ENCODE measurements around the gene MAN2B2.

Gene MAN2B2

GRCh38 chr4:6574747-6575502, at the start of gene MAN2B2:
Gene MAN2B2, plus strand, starts transcription at chr4:6575189. Its CDS starts 22 bp downstream, at chr4:6575211.
- peak; percentile 80 for DNase-seq (ENCODE audit: low spot score)

DNA sequence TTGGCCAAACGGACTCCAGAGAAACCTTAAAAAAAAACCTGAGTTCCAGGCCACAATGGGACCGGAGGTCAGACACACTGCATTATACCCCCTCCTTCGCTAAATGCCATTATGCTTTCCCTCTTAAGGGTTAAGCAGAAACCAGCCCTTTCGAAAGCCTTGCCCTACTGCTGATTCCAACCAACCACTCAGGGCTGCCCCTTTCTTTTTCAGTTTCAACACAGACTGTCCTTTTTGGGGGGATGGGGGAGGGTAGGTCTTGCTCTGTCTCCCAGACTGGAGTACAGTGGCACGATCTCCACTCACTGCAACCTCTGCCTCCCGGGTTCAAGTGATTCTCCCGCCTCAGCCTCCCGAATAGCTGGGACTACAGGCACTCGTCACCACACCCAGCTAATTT, 49.5 kb upstream of the MAN2B2 start:
- DNase-seq (ENCODE audit: low spot score) = no peak

GRCh38 chr4:6526156-6526555, 48.8 kb upstream of the MAN2B2 start:
- DNase-seq (ENCODE audit: low spot score) = no peak

GRCh38 chr4:6526671-6527091, 48.3 kb upstream of the MAN2B2 start:
- DNase-seq (ENCODE audit: low spot score) = peak; percentile 28

DNA sequence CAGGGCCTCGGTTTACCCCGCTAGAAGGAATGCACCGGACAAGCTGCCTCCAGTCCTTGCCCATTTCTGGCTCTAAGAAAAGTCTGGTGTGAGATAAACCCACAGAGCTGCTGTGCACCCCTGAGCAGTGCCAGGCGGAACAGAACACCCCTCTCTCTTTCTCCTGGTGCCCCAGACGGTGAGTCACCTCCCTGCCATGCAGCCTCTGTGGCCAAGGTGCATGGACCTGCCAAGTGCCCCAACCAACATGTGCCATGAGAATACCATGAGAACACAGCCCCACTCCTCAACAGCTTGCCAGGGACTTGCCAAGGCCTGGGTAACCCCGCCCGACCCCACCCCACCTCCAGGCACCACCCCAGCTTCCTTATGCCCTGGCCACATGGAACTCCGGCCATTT, 47.7 kb upstream of the MAN2B2 start:
- no peak for DNase-seq (ENCODE audit: low spot score)

DNA sequence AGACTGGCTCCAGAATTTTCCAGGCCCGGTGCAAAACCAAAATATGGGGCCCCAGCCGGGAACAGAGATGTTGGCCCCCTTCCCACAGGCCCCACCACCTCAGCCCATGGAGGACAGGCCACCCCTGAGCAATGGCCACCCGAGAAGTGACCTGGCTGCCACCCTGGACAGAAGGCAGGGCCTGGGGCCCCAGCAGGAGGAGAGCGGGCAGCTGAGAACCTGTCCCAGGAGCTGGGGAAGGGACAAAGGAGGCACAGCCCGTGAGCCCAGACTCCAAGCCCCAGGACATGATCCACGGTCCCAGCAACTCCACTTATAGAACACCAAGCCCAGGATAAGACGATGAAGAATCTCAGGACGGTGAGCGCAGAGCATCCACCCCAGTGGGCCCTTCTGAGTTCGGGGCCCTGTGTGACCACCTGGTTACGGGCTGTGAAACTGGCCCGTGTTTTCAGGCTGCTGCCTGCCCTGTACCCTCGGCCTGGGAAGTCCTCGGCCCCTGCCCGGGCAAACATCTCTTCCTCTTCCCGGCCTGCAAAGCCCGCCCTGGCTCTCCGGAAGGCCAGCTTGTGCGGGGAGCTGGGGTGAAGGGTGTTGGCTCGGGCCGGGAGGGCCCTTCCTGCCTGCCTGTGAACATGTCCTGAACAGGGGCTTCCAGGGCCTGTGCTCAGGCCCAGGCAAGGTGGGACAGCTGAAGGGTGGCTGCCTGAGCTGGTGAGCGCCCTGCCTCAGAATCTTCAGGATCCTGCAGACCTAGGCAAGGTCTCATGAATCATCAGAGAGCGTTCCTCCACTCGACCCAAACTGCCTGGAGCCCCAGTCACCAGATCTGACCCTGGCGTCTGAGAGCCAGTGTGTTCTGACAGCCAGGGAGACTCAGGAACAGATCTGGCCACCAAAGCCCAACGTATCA, 47.0 kb upstream of the MAN2B2 start:
- no peak for DNase-seq (ENCODE audit: low spot score)

DNA sequence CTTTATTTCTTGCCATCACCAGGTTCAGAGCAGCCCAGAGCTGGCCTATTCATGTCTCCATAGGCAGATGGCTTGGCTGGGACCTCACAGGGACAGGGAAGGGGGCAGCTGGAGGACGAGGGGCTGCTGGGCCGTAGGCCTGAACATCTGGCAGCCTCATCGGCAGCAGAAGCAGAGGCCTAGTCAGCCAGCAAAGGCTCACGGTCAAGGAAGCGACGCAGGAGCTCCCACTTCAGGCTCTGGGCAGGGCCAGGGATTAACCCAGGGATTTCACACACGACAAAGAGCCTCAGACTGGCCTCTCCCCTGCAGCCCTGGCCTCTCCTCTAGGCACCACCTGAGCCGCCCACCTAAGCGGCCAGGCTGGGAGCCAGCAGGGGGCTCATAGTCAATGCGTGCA, 46.0 kb upstream of the MAN2B2 start:
- DNase-seq (ENCODE audit: low spot score) = no peak

- no peak for DNase-seq (ENCODE audit: low spot score)
Observed at GRCh38 chr4:6530301-6530700, 44.7 kb upstream of the MAN2B2 start.

- no peak for DNase-seq (ENCODE audit: low spot score)
Observed at GRCh38 chr4:6530964-6531363, 44.0 kb upstream of the MAN2B2 start.

DNA sequence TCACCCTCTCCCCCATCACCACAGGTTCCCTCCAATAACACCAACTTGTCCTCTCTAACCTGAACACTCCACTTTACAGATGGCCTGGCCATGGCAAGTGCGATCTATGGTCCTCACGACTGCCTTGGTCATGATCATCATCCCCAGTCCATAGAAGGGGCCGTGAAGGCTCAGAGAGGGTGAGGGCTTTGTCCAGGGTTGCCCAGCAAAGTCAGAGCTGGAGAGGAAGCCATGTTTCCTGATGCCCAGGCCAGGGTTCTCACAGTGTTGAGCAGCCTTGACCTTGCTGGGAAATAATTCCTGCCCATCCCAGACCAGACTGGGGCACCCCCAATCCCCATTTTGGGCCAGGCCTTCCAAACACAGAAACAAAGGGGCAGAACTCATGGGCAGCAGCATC, 42.9 kb upstream of the MAN2B2 start:
- no peak for DNase-seq (ENCODE audit: low spot score)

GRCh38 chr4:6532658-6533057, 42.3 kb upstream of the MAN2B2 start:
- no peak for DNase-seq (ENCODE audit: low spot score)

GRCh38 chr4:6534050-6534449, 40.9 kb upstream of the MAN2B2 start:
- no peak for DNase-seq (ENCODE audit: low spot score)

DNA sequence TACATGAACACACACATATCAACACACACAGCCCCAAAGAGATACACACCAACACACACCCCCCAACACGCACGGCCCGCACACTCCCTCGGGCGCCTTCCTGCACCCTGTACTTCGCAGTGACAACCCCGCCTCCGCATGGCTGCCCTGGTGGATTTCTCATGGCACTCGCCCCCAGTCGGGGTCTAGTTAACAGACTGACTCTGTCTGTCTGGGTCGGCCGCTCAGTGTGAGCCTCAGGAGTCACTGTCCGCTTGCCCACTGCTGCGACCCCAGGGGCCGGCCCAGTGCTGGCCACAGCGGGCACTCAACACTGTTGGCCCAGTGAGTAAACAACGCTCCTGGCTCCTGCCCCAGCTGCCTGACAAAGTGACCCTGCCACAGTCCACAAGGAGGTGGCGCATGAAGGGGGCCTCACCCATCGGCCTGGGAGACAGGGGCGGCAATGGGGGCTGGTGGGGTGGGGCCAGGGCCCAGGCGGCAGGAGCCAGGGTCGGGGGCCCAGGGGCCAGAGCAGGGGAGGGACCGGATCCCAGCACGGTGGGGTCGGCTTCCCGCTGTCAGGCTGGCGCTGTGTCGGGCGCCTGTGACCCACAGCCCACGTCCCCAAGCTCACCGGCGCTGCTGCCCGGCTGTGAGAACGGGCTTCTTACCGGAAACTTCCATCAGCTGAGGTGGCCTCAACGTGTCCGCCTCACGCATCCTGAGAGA, 40.2 kb upstream of the MAN2B2 start:
- no peak for DNase-seq (ENCODE audit: low spot score)

- DNase-seq (ENCODE audit: low spot score) = no peak
Observed at GRCh38 chr4:6535329-6535692, 39.7 kb upstream of the MAN2B2 start.

GRCh38 chr4:6535706-6536105, 39.3 kb upstream of the MAN2B2 start:
- DNase-seq (ENCODE audit: low spot score) = no peak

DNA sequence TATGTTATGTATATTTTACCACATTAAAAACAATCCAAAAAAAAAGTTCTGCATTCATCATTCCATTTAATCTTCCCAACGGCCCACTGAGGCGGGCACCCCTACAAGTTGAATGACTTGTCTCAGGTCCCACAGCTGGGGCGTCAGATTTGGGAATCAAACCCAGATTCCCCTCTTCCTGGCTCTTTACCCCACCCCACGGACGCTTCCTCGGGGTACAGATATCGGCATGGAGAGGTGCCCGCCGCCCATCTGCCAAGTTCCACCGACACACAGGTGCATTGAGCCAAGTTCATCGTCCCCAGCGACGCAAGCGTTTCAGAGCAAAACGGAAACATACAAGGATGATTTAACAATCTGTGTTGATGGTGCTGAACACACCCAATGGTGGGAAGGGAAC, 36.9 kb upstream of the MAN2B2 start:
- DNase-seq (ENCODE audit: low spot score) = no peak

DNA sequence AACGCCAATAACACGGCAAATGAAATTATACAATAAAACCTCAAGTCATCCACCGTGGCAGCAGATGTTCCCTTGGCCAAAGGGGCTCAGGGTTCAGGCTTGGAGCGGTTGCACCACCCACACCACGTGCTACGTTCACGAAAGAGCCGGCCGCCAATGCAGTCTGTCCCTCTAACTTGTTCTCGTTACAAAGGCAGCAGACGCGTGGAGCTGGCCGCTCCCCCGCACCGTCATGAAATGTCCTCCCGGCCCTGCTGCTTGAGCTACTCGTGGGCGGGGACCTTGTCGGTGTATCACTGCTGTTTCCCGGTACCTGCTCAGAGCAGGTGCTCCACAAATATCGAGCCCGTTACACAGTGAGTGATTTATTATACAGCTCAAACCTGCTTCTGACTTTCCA, 36.4 kb upstream of the MAN2B2 start:
- DNase-seq (ENCODE audit: low spot score) = no peak

GRCh38 chr4:6539009-6539764, 35.8 kb upstream of the MAN2B2 start:
- no peak for DNase-seq (ENCODE audit: low spot score)

DNA sequence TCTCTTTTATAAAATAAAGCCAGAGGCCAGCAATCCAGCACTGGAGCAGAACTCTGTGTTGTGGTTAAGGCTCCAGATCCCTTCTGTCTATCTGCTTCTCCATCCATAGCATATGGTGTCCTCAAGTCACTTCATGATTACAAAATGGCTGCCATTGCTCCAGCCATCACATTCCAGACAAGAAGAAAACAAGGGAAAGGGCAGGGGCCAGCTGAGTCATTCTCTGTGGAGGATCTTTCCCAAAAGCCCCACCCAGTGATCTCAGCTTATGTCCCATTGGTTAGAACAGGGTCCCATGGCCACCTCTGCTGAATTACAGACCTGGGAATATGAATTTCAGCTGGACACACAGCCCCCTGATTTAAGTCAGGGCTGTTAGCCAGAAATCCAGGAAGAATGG, 34.1 kb upstream of the MAN2B2 start:
- DNase-seq (ENCODE audit: low spot score) = no peak

- no peak for DNase-seq (ENCODE audit: low spot score)
Observed at GRCh38 chr4:6541789-6542188, 33.2 kb upstream of the MAN2B2 start.

- no peak for DNase-seq (ENCODE audit: low spot score)
Observed at GRCh38 chr4:6542951-6543350, 32.0 kb upstream of the MAN2B2 start.

GRCh38 chr4:6546091-6546490, 28.9 kb upstream of the MAN2B2 start:
- DNase-seq (ENCODE audit: low spot score) = no peak
